GM12801 (cell line): Measurements from ENCODE around the gene ATXN7L1.

Experiments used
- TF ChIP-seq, protein P1 (sequence below): IDR thresholded peaks from one replicate; pipeline ENCODE4 v1.5.1; 2011; ENCODE audit warnings: control low read depth; ENCODE audit not compliant: insufficient read length; ENCODE audit errors: extremely low read depth

ATXN7L1 gene

DNA sequence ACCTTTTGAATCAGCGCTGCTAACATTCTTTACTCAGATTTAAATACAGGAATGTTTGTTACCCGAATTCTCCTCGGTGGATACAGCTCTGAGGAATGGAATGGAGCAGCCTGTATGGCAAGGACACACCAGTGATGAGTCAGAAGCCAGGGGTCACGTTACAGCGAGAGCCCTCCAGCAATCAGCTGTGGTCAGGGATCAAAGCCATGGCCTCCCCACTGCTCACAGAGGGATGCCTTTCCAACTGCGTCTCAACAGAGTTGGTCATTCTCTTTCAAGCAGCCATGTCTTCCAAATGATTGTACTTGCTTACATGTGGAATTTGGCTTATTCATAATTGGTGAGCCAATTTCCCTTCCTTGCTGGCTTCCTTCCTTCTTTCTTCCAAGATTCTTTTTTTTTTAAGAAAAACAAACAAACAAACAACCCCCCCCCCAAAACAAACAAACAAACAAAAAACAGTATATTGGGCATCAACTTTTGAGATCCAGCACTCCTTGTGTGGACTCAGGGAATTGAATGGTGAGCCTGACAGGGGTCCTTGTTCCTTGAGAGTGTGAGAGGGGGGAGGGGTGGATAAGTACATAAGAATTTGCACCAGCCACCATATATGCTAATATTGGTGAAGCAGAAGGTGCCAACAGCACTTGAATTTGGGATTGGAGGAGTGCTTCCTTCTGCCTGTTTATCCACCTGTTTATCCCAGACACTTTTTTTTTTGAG, 100.2 kb downstream of the ATXN7L1 start:
- TF ChIP-seq, protein P1, sequence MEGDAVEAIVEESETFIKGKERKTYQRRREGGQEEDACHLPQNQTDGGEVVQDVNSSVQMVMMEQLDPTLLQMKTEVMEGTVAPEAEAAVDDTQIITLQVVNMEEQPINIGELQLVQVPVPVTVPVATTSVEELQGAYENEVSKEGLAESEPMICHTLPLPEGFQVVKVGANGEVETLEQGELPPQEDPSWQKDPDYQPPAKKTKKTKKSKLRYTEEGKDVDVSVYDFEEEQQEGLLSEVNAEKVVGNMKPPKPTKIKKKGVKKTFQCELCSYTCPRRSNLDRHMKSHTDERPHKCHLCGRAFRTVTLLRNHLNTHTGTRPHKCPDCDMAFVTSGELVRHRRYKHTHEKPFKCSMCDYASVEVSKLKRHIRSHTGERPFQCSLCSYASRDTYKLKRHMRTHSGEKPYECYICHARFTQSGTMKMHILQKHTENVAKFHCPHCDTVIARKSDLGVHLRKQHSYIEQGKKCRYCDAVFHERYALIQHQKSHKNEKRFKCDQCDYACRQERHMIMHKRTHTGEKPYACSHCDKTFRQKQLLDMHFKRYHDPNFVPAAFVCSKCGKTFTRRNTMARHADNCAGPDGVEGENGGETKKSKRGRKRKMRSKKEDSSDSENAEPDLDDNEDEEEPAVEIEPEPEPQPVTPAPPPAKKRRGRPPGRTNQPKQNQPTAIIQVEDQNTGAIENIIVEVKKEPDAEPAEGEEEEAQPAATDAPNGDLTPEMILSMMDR: no peak

DNA sequence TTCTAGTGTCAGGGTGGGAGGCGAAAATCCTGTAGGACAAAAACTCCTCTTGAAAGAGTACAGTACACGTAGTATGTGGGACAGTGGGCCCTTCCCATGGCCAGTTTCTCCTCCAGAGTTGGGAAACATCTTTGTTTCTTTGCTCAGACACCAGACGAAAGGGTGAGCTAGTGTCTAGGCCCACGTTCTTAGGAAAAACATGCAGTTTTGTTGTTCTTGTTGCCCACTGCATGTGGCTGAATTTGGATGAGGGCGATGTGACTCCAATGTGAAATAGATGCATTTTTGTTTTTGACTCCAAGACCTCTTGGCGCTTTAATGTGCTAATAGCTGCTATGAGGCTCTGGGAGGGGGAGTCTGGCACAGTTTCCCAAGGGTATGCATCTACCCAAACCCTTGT, 100.8 kb downstream of the ATXN7L1 start:
- TF ChIP-seq, protein P1: no peak

DNA sequence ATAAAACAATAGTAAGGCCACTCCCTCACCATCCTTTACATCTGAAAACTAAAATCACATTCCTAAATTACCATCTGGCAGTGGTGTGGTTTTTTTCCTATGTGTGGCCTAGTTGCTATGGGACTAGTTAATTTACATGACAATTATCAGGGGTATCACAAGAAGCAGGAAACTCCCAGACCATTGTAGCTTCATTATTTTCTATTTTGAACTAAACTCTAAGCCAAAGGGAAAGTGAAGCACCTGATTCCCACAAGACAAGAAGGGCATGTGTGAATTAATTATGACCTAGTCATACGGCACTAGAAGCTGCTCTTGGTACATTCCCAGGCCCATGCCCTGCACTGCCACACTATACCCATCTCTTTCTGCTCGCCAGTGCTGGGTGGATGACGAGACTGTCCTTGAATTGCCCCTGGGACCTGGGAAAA, 103.4 kb downstream of the ATXN7L1 start:
- TF ChIP-seq, protein P1: no peak

DNA sequence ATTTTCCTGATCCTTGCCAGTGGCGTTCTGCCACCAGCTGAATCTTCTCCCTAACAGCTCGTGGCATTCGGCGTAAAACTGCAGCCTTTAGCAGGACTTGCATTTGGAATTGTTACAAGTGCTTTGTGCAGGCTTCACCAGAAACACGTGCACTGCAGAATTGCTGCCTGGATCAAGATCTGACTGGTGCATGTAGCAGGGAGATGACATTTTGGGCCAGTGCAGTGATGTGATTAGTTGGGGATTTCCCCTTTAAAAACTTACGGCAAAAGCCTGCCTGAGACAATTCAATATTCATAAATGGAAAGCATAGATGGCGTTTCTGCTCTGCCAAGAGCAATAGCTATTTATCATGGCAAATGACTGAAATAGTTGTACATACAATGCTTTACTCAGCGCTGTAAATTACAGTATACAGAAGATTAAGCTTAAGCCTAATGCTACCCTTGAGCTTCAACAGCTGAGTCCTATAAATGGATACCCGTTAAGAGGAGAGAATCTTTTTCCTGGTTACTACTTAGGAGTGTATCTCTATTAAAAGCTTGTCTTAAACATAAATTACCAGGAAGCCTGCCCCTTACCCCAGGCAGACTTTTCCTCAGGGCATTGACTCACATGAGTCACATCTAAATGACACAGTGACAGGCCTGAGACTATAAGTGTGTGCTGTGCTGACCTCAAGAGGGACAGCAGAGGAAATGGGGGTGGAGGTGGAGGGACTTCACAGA, 106.3 kb downstream of the ATXN7L1 start:
- TF ChIP-seq, protein P1: no peak

DNA sequence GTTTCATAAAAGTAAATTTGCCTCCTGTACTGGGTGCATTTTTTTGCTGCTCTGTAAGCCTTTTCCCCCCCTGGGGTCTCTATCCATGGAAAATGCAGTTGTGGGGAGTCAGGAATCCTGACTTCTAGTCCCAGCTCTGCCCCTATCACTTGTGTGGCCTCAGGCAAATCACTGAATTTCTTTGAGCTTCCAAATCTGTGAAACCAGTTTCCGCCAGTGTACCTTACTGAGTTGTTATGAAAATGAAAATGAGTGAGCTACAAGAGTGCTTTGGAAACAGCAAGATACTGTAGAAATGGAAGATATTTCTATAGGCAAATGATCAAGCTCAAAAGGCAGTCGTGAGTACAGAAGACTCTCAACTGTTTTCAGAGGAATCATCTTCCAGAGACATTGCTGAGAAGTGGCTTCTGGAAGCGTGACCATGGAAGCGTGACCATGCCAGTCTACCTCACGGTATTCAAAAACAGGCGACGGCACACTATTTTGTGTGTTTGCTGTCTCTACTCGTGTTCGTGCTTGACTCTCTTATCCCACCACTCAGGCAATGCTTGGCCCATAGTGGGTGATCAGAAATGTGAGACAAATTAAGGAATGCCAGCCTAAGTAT, 107.4 kb downstream of the ATXN7L1 start:
- TF ChIP-seq, protein P1: no peak

DNA sequence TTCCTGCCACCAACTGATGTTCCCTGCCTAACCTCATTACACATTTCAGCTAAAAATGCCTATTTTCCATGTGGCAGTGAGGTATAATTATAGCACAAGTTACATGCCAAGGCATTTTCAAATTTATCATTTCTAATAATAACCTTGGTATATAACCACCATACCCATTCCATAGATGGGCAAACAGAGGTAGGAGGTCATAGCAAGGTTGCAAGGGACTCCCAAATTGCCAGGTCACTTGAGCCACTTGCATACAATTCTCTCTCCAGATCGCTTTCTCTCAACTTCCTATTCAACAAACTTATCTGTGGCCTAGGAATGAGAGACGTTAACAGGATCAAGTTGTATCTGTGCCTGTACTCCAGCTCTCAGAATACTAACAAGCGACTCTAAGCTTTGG, 108.3 kb downstream of the ATXN7L1 start:
- TF ChIP-seq, protein P1: no peak

DNA sequence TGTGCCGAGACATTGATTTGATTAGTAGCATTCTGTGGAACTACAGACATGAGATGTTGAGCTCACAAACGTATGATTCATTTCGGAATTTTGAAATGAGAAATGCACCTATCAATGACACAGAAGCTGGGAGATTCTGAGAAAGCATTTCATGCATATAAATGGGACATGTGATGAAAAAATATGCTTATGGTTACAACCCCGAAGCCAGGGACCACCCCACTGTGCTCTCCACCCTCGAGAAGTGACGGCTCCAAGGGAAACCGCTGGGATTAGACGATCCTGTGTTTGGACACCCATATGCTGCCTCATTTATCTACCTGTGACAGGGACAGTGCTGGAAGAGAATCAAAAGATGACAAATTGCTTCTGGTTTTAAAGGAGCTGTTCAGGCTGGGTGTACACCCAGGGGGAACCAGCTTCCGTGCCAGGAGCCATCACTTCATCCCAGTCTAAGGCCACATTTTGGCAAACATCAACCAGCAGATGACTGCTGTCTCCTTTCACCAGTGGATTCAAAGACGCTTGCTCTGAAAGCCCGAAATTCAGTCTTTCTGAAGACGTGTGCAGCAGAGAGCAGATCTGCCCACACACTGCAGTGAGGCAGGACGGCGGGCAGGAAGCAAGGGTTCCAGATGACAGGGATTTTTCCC, 109.9 kb downstream of the ATXN7L1 start:
- TF ChIP-seq, protein P1: no peak
